Measurements from ENCODE around the gene MCAM.

DNA sequence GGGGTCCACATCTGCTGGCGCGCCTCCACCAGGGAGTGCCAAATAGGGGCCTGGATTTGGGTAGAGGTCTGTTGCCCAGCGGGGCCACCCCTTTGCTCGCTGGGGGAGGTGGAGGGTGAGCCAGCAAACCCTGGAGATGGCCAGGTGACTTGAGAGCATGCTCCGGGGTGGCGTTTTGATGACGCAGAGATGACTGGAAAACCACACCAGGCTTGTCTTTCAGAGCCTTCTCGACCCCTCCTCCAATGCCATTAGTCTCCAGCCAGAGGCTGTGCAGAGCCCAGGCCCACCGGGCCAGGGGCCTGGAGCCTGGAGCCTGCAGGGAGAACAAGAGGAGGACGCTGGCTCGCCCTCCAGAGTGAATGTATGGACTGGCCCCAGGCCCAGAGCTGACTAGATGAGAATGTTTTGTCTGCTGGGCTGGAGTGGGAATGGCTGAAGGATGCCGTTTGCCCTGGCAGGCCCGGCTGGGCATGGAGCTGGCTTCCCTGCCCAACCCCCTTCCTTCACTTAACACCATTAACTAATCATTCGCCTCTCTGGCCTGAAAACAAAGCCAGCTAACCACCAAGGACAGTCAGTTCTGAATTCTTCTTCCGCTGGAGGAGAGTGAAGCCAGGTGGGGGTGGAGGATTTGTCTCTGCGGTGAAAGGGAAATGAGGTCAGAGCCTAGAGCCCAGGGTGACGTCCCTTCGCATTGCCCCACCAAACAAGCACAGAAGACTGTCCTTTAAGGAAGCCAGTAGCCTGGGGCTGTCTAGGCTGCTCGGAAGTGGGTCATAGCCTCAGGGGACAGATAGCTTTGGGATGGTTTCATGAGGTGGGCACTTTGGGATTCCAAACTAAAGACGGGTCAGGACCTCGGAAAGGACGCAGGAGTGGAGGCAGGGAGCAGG lies 1.6 kb upstream of the MCAM start:
- TF ChIP-seq CTCF (conservative IDR thresholded peaks at IDR 0.05) (no peak), ZFX (IDR thresholded peaks at IDR 0.05) (no peak)

All from C4-2B (cell line).